WI38 (cell line): ENCODE data around the gene WDR54.

ENCODE experiments used
- H3K4me3 ChIP-seq: 2 replicates; pipeline ENCODE4 v1.5.1; 2011; ENCODE audit warnings: low read depth, mild to moderate bottlenecking, control low read depth, low read length
- CTCF ChIP-seq: IDR thresholded peaks from 2 replicates; pipeline ENCODE4 v1.5.1; 2012; ENCODE audit warnings: low read depth, mild to moderate bottlenecking, control low read depth, low read length

The WDR54 gene

DNA sequence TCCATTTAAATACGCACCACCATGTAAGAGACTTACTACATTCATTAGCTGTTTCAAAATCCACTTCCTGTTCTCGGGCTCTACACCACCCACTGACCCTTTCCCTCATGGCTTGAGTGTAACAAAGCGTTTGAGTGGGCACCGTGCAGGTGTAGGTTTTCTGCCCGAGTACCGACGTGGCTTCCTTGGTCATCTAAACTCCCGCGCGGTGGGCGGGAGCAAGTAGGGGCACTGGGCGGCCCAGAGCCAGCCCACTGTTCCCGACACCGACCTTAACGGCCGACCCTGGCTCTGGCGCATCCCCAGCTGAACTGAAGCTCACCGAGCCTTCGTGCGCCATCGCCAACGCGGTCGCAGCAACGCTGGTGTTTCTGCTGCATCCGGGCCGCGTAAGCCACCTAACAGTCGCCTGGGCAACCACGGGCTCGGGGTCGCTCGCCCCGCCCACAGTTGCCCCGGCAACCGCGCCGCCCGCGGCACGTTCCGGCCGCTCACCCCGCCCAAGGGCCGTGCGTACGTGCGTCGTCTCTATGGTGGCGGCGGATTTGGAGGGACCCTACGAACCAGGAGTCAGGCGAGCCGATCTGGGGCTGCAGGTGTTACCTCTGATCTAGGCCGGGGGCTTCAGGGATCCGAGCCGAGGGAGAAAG is at the start of gene WDR54, which contains the start of gene C2orf81:
Gene WDR54, plus strand, starts transcription at position 510 of the 650 bp plus-strand sequence. CDS start 424 bp downstream, outside the sequence.
Gene C2orf81, minus strand, starts transcription at position 399 of the 650 bp plus-strand sequence. Its CDS starts 59 bp downstream, at position 340.
- no peak for TF ChIP-seq CTCF
- peak within 1 kb of the TSS; percentile 76 for H3K4me3 ChIP-seq

DNA sequence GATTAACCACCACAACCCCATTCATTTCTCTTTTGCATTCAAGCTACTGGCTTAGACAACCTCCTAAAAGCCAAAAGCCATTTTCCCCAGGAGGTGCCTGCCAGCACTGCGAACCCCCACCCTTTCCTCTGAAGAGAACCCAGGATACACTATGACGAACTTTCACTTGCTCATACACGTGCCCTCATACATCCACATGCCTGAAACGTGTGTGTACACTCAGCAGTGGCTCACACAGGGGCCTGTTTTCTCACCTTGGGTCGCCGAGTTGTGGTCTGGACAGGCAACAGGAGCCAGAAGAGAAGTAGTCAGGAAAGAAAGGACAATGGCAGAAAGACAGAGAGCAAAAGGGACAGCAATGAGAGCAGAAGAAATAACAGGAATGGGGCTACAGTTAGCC is 48.9 kb upstream of the WDR54 start:
- TF ChIP-seq CTCF, result no peak
- no peak overlapping the region for H3K4me3 ChIP-seq

DNA sequence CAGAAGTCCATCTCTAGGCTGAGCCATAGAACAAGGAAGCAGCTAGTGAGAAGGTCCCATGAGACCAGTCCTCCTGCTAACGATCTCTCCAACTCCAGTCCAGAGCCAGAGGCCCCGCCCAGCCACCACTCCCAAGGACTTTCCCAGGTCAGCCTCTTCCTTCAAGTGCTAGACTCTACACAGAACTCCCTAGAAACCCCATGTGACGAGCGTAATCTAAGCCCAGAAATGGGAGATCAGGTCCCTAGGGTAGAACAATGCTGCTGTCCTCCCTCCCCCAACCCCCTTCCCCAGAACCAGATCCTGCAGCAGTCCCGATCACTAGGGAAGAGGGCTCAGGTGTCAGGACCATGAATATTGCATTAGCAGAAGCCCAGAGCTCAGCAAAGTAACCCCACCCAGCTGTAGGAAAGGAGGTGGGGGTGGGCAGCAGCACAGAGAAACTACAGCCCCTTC is 48.3 kb upstream of the WDR54 start:
- H3K4me3 ChIP-seq, result no peak overlapping the region
- TF ChIP-seq CTCF, result no peak

- no peak overlapping the region for H3K4me3 ChIP-seq
These were observed 47.5 kb upstream of the WDR54 start for GRCh38 chr2:74373985-74374384.

DNA sequence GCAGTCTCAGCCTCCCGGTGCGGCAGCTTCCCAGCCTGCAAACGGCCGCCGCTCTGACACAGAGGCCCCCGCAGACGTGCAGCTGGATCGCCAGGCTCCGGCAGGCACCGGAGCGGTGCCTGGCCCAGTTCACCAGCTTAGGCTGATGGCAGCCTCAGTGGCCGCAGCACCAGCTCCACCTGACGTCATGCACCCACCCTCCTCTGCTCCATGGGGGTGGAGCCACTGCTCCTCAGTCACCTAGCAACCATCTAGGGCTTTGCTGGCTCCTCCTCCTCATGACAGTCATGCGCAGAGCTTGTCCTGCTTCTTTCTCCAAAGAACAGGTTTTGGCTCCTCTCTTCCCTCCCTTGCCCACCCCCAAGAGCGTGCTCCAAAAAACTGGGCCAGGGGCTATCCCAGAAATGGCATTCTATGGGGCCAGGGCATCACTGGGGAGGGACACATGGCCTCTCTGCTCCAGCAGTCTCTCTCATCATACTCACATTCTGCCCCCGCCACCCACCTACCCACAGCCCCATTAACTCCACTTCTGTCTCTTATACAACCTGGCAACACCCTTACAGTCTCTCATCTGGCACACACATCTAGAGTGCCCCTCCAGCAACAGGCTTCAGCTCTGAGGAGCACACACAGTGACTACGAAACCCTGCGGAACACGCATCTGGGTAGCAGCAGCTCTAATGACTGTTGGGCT is 46.9 kb upstream of the WDR54 start:
- no peak for TF ChIP-seq CTCF
- no peak overlapping the region for H3K4me3 ChIP-seq

More at GRCh38 chr2:74373985-74374384, 47.5 kb upstream of the WDR54 start:
- no peak for TF ChIP-seq CTCF

DNA sequence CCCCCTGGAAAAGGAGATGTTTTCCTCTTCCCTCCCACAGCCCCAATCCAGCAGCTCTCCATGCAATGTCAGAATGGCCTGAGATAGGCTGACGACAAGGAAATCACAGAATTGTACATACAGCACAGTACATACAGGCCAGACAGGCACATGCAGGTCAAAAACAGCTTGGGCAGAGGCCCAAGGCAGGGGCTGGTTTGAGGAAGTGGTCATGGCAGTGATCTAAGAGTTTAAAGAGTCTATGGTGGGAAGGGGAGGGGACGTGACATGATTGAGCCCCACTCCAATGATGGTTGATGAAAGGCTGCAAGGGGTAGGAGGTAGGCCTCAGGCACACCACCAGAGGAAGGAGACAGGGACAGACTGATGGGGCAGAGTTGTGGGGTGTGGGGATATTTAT is 45.7 kb upstream of the WDR54 start:
- no peak overlapping the region for H3K4me3 ChIP-seq
- TF ChIP-seq CTCF, result no peak

- no peak for TF ChIP-seq CTCF
- no peak overlapping the region for H3K4me3 ChIP-seq
These were observed 43.5 kb upstream of the WDR54 start for GRCh38 chr2:74378007-74378406.
